Uterus (tissue), 4 donors: ENCODE results near the gene KREMEN1. TPM values are rescaled to one million over a fixed set of nuclear protein-coding genes. Genes with fewer than 3 reads are reported as not detected.

Experiments used
- DNase-seq, 2 donors: peaks; one replicate each; pipeline ENCODE4 v3.0.0-alpha.2; 2019 to 2020
- H3K27ac ChIP-seq, 2 donors: fragments of 200-600 bp; sonication (generic); 1 replicate in 1 of 2; 2 replicates in 1 of 2; pipeline ENCODE4 v1.5.1; 2016 to 2018
- H3K27me3 ChIP-seq, 2 donors: fragments of 200-600 bp; sonication (generic); one replicate each; pipeline ENCODE4 v1.5.1; 2018 to 2019; ENCODE audit warnings: control low read depth in 1 of 2
- H3K36me3 ChIP-seq, 2 donors: fragments of 200-600 bp; sonication (generic); one replicate each; pipeline ENCODE4 v1.5.1; 2019; ENCODE audit warnings: control low read depth in 1 of 2
- H3K4me1 ChIP-seq, 2 donors: fragments of 200-600 bp; sonication (generic); one replicate each; pipeline ENCODE4 v1.5.1; 2018 to 2019; ENCODE audit warnings: control low read depth in 1 of 2
- H3K4me3 ChIP-seq, 2 donors: fragments of 200-600 bp; sonication (generic); 1 replicate in 1 of 2; 2 replicates in 1 of 2; pipeline ENCODE4 v1.5.1; 2018 to 2019; ENCODE audit warnings: mild to moderate bottlenecking in 1 of 2
- H3K9me3 ChIP-seq, 2 donors: fragments of 200-600 bp; sonication (generic); one replicate each; pipeline ENCODE4 v1.5.1; 2019; ENCODE audit warnings: control low read depth in 1 of 2
- CTCF ChIP-seq, 4 experiments: fragments of 200-600 bp in 2 of 4; fragments of 450-650 bp in 2 of 4; sonication (generic) in 2 of 4; IDR thresholded peaks; one replicate each; pipeline ENCODE4 v1.5.1; 2016 to 2019; ENCODE audit warnings: antibody characterized with exemption in 4 of 4, mild to moderate bottlenecking in 2 of 4, moderate library complexity in 1 of 4
- POLR2A ChIP-seq, 2 donors: fragments of 450-650 bp; IDR thresholded peaks; one replicate each; pipeline ENCODE4 v1.6.1; 2016; ENCODE audit warnings: antibody characterized with exemption in 2 of 2, mild to moderate bottlenecking in 1 of 2, moderate library complexity in 1 of 2
- intact Hi-C: fragments of 100-400 bp; cut with DNase I; formaldehyde crosslinking; loops from one replicate; pipeline ENCODE4 v1.15.1; 2023; ENCODE audit warnings: low total_unique reads
- total RNA-seq, 4 donors: library from RNA; depleted of rRNA in 3 of 4; stranded (reverse); fragments of >200 nt in 3 of 4; gene quantifications; one replicate each; pipeline versions ENCODE4 v1.1.0 to v1.2.4, GENCODE V29; 2014 to 2023
- donor health status: DM: yes; HTN: yes; CAD: no.

KREMEN1 gene
- total RNA-seq, 4 donors from 2014 or later = 5.9 to 25.1 (median 10.2) TPM

GRCh38 chr22:29154364-29155048 is 81.7 kb downstream of the KREMEN1 start:
- Histone ChIP-seq H3K4me3 (no peak overlapping the region), H3K9me3 (no peaks in the 10 kb centered on the region), H3K27ac (no peak overlapping the region), H3K36me3 (no peaks in the 10 kb centered on the region), H3K4me1 (no peaks in the 10 kb centered on the region), H3K27me3 (no peaks in the 10 kb centered on the region)
- TF ChIP-seq CTCF (IDR thresholded peaks at IDR 0.05) (peak; percentile 87 to 89 (median 87)), POLR2A (IDR thresholded peaks at IDR 0.05) (no peak)
- peak; percentile 56 to 67 for DNase-seq
- intact Hi-C loops = no loop called here

GRCh38 chr22:29155966-29156365 is 83.1 kb downstream of the KREMEN1 start:
- no peak for DNase-seq
- Histone ChIP-seq H3K4me1 (no peaks in the 10 kb centered on the region), H3K36me3 (no peaks in the 10 kb centered on the region), H3K27ac (no peak overlapping the region), H3K9me3 (no peaks in the 10 kb centered on the region), H3K27me3 (no peaks in the 10 kb centered on the region), H3K4me3 (no peak overlapping the region)
- no peak for TF ChIP-seq CTCF (IDR thresholded peaks at IDR 0.05)
- no peak for TF ChIP-seq POLR2A (IDR thresholded peaks at IDR 0.05)
- intact Hi-C loops = no loop called here

- intact Hi-C loops = no loop called here
- Histone ChIP-seq H3K27ac (no peak overlapping the region), H3K9me3 (no peaks in the 10 kb centered on the region), H3K4me3 (no peak overlapping the region), H3K36me3 (no peaks in the 10 kb centered on the region), H3K27me3 (no peaks in the 10 kb centered on the region), H3K4me1 (no peaks in the 10 kb centered on the region)
- TF ChIP-seq CTCF (IDR thresholded peaks at IDR 0.05) (no peak), POLR2A (IDR thresholded peaks at IDR 0.05) (no peak)
- no peak for DNase-seq
Observed at GRCh38 chr22:29156507-29156906, 83.7 kb downstream of the KREMEN1 start.

GRCh38 chr22:29157759-29158535 is 85.1 kb downstream of the KREMEN1 start:
- Histone ChIP-seq H3K9me3 (no peaks in the 10 kb centered on the region), H3K36me3 (no peaks in the 10 kb centered on the region), H3K4me3 (no peak overlapping the region), H3K27ac (no peak overlapping the region), H3K27me3 (no peaks in the 10 kb centered on the region), H3K4me1 (no peaks in the 10 kb centered on the region)
- intact Hi-C loops = no loop called here
- DNase-seq = no peak
- TF ChIP-seq POLR2A (IDR thresholded peaks at IDR 0.05) = no peak
- TF ChIP-seq CTCF (IDR thresholded peaks at IDR 0.05) = no peak

- Histone ChIP-seq H3K27ac (no peak overlapping the region), H3K36me3 (no peaks in the 10 kb centered on the region), H3K4me1 (no peaks in the 10 kb centered on the region), H3K27me3 (no peaks in the 10 kb centered on the region), H3K9me3 (no peaks in the 10 kb centered on the region), H3K4me3 (no peak overlapping the region)
- DNase-seq = no peak
- no peak for TF ChIP-seq POLR2A (IDR thresholded peaks at IDR 0.05)
- TF ChIP-seq CTCF (IDR thresholded peaks at IDR 0.05) = no peak
- intact Hi-C loops = no loop called here
Observed at GRCh38 chr22:29158546-29158945, 85.7 kb downstream of the KREMEN1 start.
